Ectodermal cell (in vitro differentiated cells): ENCODE measurements around the gene EFNA1.

Source experiments
- H3K27ac ChIP-seq: 2 replicates; pipeline ENCODE4 v1.7.0; 2013; ENCODE audit warnings: mild to moderate bottlenecking, low read depth, low read length; ENCODE audit not compliant: insufficient read depth, poor library complexity, severe bottlenecking
- H3K27me3 ChIP-seq: 2 replicates; pipeline ENCODE4 v1.7.0; 2013; ENCODE audit warnings: mild to moderate bottlenecking, low read length; ENCODE audit not compliant: insufficient read depth, control insufficient read depth, poor library complexity, severe bottlenecking
- H3K36me3 ChIP-seq: one replicate; pipeline ENCODE4 v1.7.0; 2013; ENCODE audit warnings: low read length; ENCODE audit not compliant: control insufficient read depth, insufficient read depth
- H3K4me1 ChIP-seq: one replicate; pipeline ENCODE4 v1.7.0; 2013; ENCODE audit warnings: low read length; ENCODE audit not compliant: control insufficient read depth, insufficient read depth
- H3K4me3 ChIP-seq: 2 replicates; pipeline ENCODE4 v1.7.0; 2013; ENCODE audit warnings: low read depth, low read length, control low read depth; ENCODE audit not compliant: insufficient read depth
- H3K9me3 ChIP-seq: 2 replicates; pipeline ENCODE4 v1.7.0; 2013; ENCODE audit warnings: mild to moderate bottlenecking, low read length, moderate library complexity; ENCODE audit not compliant: control insufficient read depth
- WGBS, 2 experiments: methylation state at CpG; one replicate each; pipeline ENCODE4 v1.1.7; 2013; ENCODE audit warnings: missing lambda C conversion rate in 2 of 2; 5-methylcytosine and 5-hydroxymethylcytosine counted together

The EFNA1 gene

DNA sequence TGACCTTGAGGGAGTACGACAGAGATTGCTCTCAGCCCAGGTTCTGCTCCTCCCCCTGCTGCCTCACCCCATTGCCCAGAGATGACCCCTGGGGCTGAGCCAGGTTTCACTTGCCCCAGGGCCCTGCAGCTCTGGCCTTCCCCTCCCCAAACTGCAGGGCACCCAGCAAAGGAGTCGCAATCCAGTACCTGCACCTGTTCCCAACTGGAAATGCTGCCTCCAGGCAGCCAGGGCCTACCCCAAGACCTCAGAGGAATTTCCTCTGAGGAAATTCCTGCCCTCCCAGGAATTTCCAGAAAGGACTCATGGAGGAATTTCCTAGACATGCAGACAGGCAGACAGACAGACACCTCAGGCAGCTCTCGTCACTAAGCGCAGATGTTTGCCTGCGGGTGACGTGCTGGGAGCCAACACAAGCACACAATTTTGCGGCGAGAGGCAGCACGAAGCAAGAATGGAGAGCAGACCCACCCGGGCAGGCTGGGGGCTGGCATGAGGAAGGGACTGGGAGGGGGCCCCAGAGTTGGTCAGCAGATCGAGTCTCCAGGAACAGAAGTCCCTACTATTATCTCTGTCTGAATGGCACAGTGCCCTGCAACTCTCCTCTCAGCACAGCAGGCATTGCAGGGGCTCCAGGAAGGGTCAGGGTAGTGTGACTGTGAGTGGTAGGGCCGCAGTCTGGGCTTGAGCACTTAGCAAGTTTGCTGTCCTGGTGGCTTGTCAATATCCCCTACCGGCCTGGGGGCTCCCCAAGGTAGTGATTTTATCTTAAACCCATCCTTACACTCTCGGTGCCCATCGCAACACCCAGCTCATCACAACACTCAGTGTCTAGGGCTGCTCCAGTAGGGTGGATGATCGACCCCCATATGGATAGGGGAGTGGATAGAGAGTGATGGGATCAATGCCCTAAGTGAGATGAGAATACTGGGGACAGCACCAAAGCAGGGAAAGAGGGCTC is 2.9 kb upstream of the EFNA1 start:
- Histone ChIP-seq H3K4me3 (no peak overlapping the region), H3K9me3 (no peaks in the 10 kb centered on the region), H3K27ac (no peak overlapping the region), H3K4me1 (peaks cover 46% of the 10 kb centered on the region), H3K27me3 (peaks cover 60% of the 10 kb centered on the region), H3K36me3 (no peaks in the 10 kb centered on the region)
- 49 to 57% methylated on average over 16 of the region's 16 CpGs for WGBS, 2 experiments

DNA sequence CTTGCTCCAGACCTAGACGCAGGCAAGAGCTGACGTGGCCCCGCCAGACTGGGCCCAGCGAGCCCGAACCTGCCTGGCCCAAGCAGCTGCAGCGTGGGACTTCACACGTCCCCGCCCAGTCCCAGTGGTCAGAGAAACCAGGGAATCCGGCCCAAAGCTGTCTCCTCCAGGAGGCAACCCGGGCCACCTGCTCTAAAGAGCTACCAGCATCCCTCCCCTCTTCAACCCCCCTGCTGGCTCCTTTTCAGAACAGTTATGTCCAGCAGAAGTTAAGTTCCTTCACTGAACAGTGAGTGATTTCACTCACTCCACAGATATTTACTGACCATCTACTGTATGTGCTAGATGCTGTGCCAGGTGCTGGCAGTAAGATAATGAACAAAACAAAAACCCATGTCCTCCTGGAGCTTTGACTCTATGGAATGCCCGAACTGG is 2.1 kb upstream of the EFNA1 start:
- no peak overlapping the region for H3K27ac ChIP-seq
- H3K9me3 ChIP-seq, result no peaks in the 10 kb centered on the region
- no peaks in the 10 kb centered on the region for H3K36me3 ChIP-seq
- H3K4me3 ChIP-seq, result peak overlapping the region; percentile 6
- H3K4me1 ChIP-seq, result peaks cover 53% of the 10 kb centered on the region
- WGBS, 2 experiments, result 36% methylated on average over 11 of the region's 11 CpGs
- peaks cover 68% of the 10 kb centered on the region for H3K27me3 ChIP-seq

DNA sequence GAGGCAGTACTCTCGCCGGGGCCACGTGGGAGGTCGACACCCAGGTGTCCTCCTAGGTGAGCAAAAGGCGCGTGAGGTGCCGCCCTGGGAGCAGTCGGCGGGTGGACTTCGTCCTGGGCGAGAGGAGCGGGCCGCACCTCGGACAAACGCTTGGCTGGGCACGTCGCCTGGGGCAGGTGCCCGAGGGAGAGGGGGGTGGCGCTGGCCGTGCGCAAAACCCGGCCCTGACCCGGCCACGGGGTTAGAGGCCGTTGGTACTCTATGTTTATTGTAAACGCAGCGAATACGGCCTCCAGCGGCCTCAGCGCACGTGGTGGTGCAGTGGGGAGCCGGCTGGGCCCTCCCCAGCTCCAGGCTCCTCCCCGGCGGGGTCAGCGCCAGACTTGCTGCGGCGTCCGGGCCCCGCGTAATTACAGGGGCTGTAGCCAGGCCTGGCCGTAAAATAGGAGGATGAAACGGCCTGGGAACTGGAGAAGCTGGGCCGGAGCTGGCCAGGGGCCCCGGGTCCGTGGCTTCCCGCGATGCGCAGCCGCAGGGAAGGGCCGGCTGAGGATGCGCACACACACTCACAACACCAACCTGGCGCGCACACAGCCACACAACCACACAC is 1.6 kb upstream of the EFNA1 start:
- 3% methylated on average over 53 of the region's 53 CpGs for WGBS, 2 experiments
- peaks cover 71% of the 10 kb centered on the region for H3K27me3 ChIP-seq
- no peak overlapping the region for H3K27ac ChIP-seq
- no peaks in the 10 kb centered on the region for H3K9me3 ChIP-seq
- H3K36me3 ChIP-seq, result no peaks in the 10 kb centered on the region
- peaks cover 57% of the 10 kb centered on the region for H3K4me1 ChIP-seq
- H3K4me3 ChIP-seq, result peak overlapping the region; percentile 39

DNA sequence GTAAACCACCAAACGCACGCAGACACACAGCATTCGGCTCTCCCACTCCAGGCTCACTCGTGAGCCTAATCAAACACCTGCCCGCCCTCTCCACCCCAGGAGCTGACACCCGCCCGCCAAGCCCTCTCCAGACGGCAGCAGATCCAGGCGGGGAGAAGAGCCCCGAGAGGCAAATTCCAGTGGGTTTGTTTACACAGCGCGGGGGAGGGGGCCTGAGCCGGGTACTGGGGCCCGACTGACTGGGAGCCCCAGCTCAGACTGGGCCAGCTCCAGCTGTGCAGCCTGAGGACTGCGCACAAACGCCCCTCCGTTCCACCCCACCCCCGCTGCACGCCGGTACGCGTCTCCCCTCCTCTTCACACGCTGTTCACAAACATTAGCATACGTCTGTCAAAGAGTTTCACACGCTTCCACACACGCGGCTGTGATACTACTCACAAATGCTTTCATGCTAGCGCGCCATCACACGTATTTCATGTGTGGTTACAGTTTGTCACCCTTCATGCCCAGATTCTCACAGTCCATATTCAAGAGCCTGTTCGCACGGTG is 1.0 kb upstream of the EFNA1 start:
- H3K27ac ChIP-seq, result no peak overlapping the region
- peak overlapping the region; percentile 39 for H3K4me3 ChIP-seq
- WGBS, 2 experiments, result 1% methylated on average over 32 of the region's 32 CpGs
- H3K4me1 ChIP-seq, result peaks cover 57% of the 10 kb centered on the region
- no peaks in the 10 kb centered on the region for H3K36me3 ChIP-seq
- H3K9me3 ChIP-seq, result no peaks in the 10 kb centered on the region
- peaks cover 71% of the 10 kb centered on the region for H3K27me3 ChIP-seq

DNA sequence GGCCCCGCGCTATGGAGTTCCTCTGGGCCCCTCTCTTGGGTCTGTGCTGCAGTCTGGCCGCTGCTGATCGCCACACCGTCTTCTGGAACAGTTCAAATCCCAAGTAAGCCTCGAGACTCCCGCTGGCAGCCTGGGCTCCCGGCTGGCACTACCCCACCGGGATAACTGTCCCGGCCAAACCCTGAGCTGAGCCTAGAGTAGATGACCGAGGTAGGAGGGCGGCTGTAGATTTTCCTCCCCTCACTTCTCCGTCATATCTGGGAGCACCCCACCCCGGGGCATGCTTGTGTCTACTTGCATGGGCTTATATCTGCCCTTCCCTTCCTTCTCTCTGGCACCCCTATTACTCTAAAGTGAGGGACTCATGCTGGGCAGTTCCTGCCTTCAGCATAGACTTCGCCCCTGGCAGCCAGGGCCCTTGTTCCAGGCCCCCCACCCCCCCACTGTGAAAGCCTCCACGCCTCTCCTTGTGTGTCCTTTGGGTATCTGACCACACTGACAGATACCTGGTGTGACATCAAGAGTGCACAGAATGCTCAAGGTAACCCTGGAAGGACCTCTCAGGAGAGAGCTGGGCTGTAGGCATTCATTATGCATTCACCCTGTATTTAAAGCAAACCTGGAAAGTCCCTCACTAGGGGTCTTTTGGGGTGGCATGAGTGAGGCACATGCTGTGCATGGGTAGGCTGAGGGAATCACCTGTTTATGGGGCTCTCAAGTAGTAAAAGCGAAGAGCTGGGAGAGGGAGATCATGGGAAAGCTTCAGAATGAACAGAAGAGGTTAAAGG is 485 bp downstream of the EFNA1 start:
- H3K4me3 ChIP-seq, result peak overlapping the region; percentile 39
- no peaks in the 10 kb centered on the region for H3K36me3 ChIP-seq
- 7% methylated on average over 17 of the region's 17 CpGs for WGBS, 2 experiments
- H3K9me3 ChIP-seq, result no peaks in the 10 kb centered on the region
- H3K27me3 ChIP-seq, result peaks cover 71% of the 10 kb centered on the region
- H3K4me1 ChIP-seq, result peaks cover 57% of the 10 kb centered on the region
- no peak overlapping the region for H3K27ac ChIP-seq

DNA sequence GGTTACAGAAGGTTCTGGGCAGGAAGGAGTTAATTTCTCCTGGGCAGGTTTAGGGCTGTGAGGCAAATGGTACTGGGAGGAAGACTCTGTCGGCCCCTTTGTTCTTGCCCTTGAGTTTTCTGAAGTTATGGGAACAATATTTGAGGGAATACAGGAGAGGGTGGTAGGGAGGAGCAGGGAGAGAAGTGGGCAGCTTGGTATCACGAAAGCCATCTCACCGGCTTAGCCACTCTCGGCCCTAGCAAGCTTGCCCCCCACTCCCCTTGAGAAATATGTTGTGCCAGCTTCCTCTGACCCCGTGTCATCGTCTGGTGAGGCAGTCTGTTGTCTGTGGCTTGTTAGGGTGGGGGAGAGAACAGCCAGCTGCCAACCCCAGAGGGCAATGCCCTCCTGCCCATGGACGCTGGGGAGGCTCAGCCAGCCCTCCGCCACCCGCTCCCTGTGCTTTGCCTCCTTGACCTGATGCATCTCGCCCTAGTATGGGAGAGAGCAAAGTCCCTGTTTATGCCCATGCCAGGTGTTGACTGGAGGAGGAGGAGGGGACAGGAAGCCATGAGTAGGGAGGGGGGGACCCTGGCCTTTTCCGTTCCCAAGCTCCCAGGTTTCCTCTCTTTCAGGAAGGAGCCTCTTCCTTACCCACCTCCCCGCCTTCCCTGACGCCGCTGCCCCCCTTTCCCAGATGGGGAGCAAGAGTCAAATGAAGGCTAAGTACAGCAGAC is 1.2 kb downstream of the EFNA1 start:
- Histone ChIP-seq H3K4me3 (peak overlapping the region; percentile 0), H3K4me1 (peaks cover 57% of the 10 kb centered on the region), H3K9me3 (no peaks in the 10 kb centered on the region), H3K27ac (no peak overlapping the region), H3K36me3 (no peaks in the 10 kb centered on the region), H3K27me3 (peaks cover 69% of the 10 kb centered on the region)
- 28 to 42% methylated on average over 14 of the region's 14 CpGs for WGBS, 2 experiments

DNA sequence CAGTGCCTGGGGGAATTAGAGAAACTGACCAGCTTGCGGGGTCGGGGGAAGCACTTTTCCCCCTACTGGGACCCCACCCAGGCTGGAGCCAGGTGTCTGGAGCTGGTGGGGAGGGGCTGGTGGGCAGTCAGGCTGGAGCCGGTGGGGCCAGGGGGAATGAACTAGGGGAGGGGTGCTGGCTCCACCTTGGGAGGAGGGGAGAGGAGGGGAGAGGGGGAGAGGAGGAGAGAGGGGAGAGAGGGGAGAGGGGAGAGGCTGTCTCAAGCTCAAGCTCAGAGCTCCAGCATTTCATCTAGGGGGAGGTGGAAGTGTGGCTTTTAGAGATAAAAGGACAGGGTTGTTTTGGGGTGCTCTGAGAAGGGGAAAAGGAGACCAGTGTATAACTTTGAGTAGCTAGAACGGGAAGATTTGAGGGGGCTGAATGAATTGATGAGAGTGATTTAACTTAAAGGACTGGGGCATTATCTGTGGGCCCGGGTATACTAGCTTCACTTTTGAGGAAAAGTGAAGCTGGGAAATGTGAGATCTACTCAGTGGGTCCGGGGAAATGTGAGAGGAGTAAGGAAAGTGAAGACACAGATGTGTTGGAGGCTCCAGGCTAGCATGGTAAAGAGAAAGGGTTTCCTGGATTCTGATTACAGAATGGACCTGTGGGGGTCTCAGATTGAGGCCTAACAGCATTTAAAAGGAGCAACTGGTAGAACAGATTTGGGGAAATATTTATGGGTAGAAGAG is 2.8 kb downstream of the EFNA1 start:
- peak overlapping the region; percentile 12 for H3K4me3 ChIP-seq
- H3K9me3 ChIP-seq, result no peaks in the 10 kb centered on the region
- H3K27ac ChIP-seq, result no peak overlapping the region
- peaks cover 54% of the 10 kb centered on the region for H3K27me3 ChIP-seq
- WGBS, 2 experiments, result 33 to 34% methylated on average over 6 of the region's 6 CpGs
- peaks cover 51% of the 10 kb centered on the region for H3K4me1 ChIP-seq
- H3K36me3 ChIP-seq, result no peaks in the 10 kb centered on the region

DNA sequence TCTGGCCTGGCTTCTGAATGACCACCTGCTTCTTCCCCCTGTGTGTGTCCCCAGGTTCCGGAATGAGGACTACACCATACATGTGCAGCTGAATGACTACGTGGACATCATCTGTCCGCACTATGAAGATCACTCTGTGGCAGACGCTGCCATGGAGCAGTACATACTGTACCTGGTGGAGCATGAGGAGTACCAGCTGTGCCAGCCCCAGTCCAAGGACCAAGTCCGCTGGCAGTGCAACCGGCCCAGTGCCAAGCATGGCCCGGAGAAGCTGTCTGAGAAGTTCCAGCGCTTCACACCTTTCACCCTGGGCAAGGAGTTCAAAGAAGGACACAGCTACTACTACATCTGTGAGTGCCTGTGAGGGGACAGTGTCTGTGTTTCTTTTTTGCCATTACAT is 3.6 kb downstream of the EFNA1 start:
- peaks cover 45% of the 10 kb centered on the region for H3K27me3 ChIP-seq
- no peak overlapping the region for H3K27ac ChIP-seq
- H3K4me3 ChIP-seq, result no peak overlapping the region
- WGBS, 2 experiments, result 95 to 96% methylated on average over 8 of the region's 8 CpGs
- no peaks in the 10 kb centered on the region for H3K9me3 ChIP-seq
- H3K4me1 ChIP-seq, result peaks cover 45% of the 10 kb centered on the region
- H3K36me3 ChIP-seq, result no peaks in the 10 kb centered on the region

DNA sequence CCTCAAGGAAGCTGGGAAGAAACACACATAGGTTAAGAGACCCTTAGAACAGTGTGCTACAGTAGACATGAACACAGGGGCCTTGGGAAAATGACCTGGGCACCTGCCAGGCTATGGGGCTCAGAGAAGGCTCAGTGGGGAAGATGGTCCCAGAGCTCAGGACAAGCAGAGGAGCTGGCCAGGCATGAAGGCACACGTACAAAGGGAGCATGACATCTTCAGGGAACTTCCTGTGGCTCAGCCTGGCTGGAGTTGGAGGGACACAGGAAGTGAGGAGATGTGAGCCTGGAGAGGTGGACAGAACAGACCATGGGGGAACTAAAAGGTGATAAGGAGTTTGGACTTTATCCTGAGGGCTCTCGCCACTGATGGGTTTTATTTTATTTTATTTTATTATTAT is 4.2 kb downstream of the EFNA1 start:
- Histone ChIP-seq H3K27me3 (peaks cover 40% of the 10 kb centered on the region), H3K4me3 (no peak overlapping the region), H3K4me1 (peaks cover 41% of the 10 kb centered on the region), H3K9me3 (no peaks in the 10 kb centered on the region), H3K27ac (no peak overlapping the region), H3K36me3 (no peaks in the 10 kb centered on the region)
- 71 to 82% methylated on average over 1 of the region's 2 CpGs for WGBS, 2 experiments
